ENCODE measurements around the gene CASP10. TPM values are rescaled to one million over a fixed set of nuclear protein-coding genes. Genes with fewer than 3 reads are reported as not detected.

CASP10 gene
- total and polyA plus RNA-seq, 4 donors, result 8.9 to 74.4 (median 16.7) TPM

GRCh38 chr2:201270293-201271001, 87.5 kb downstream of the CASP10 start:
- Histone ChIP-seq H3K9ac (ENCODE audit: insufficient read depth in 1 of 2, low read length in 2 of 2) (no peak overlapping the region), H3K4me3 (no peak overlapping the region), H3K9me3 (ENCODE audit: control insufficient read depth in 4 of 4, insufficient read depth in 3 of 4, low read length in 3 of 4) (no peaks in the 10 kb centered on the region), H3K4me1 (ENCODE audit: control insufficient read depth in 5 of 5, insufficient read depth in 5 of 5, low read length in 5 of 5) (no peaks in the 10 kb centered on the region), H3K36me3 (ENCODE audit: control insufficient read depth in 4 of 4, insufficient read depth in 4 of 4, low read length in 4 of 4) (peaks cover 6 to 24% (median 15%) of the 10 kb centered on the region in 4 donors), H3K27ac (ENCODE audit: low read depth in 1 of 2, low read length in 1 of 2) (no peak overlapping the region), H3K27me3 (ENCODE audit: control insufficient read depth in 3 of 3, insufficient read depth in 3 of 3, low read length in 2 of 3) (no peaks in the 10 kb centered on the region)
- ATAC-seq (ENCODE audit: insufficient read depth, low FRiP score), result no peak
- no peak for DNase-seq
- WGBS, 2 donors, result 84% methylated on average over 9 of the region's 9 CpGs
- TF ChIP-seq CTCF (IDR thresholded peaks at IDR 0.05; ENCODE audit: control extremely low read depth, extremely low read depth), result no peak

DNA sequence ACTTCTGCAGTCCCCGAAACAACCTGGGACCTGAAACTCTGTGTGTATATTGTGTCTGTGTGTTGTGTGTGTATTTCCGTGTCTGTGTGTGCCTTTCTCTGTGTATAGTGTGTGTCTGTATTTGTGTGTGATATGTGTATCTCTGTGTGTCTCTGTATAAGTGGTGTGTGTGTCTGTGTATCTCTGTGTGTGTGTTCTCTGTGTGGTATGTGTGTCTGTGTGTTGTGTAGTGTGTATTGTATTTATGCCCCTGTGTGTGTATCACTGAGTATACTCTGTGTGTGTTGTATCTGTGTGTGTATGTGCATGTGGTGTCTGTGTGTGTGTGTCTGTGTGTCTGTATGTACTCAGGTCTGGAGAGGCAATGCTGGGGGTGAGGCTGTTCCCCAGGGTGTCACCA, 89.0 kb downstream of the CASP10 start:
- peaks cover 3 to 27% (median 20%) of the 10 kb centered on the region in 4 donors for H3K36me3 ChIP-seq (ENCODE audit: control insufficient read depth in 4 of 4, insufficient read depth in 4 of 4, low read length in 4 of 4)

GRCh38 chr2:201273330-201273983, 90.5 kb downstream of the CASP10 start:
- Histone ChIP-seq H3K9ac (ENCODE audit: insufficient read depth in 1 of 2, low read length in 2 of 2) (no peak overlapping the region), H3K36me3 (ENCODE audit: control insufficient read depth in 4 of 4, insufficient read depth in 4 of 4, low read length in 4 of 4) (peaks cover 3 to 25% (median 18%) of the 10 kb centered on the region in 4 donors), H3K9me3 (ENCODE audit: control insufficient read depth in 4 of 4, insufficient read depth in 3 of 4, low read length in 3 of 4) (no peaks in the 10 kb centered on the region), H3K27me3 (ENCODE audit: control insufficient read depth in 3 of 3, insufficient read depth in 3 of 3, low read length in 2 of 3) (no peaks in the 10 kb centered on the region), H3K27ac (ENCODE audit: low read depth in 1 of 2, low read length in 1 of 2) (no peak overlapping the region), H3K4me3 (no peak overlapping the region), H3K4me1 (ENCODE audit: control insufficient read depth in 5 of 5, insufficient read depth in 5 of 5, low read length in 5 of 5) (no peaks in the 10 kb centered on the region)
- DNase-seq (no peak), ATAC-seq (ENCODE audit: insufficient read depth, low FRiP score) (no peak)
- 70 to 77% methylated on average over 9 of the region's 9 CpGs for WGBS, 2 donors
- no peak for TF ChIP-seq CTCF (IDR thresholded peaks at IDR 0.05; ENCODE audit: control extremely low read depth, extremely low read depth)

More for the DNA sequence above, 89.0 kb downstream of the CASP10 start:
- Histone ChIP-seq H3K4me3 (no peak overlapping the region), H3K9ac (ENCODE audit: insufficient read depth in 1 of 2, low read length in 2 of 2) (no peak overlapping the region), H3K27ac (ENCODE audit: low read depth in 1 of 2, low read length in 1 of 2) (no peak overlapping the region), H3K27me3 (ENCODE audit: control insufficient read depth in 3 of 3, insufficient read depth in 3 of 3, low read length in 2 of 3) (no peaks in the 10 kb centered on the region), H3K4me1 (ENCODE audit: control insufficient read depth in 5 of 5, insufficient read depth in 5 of 5, low read length in 5 of 5) (no peaks in the 10 kb centered on the region), H3K9me3 (ENCODE audit: control insufficient read depth in 4 of 4, insufficient read depth in 3 of 4, low read length in 3 of 4) (no peaks in the 10 kb centered on the region)
- no peak for TF ChIP-seq CTCF (IDR thresholded peaks at IDR 0.05; ENCODE audit: control extremely low read depth, extremely low read depth)
- WGBS, 2 donors, result 97 to 98% methylated on average over 2 of the region's 2 CpGs
- DNase-seq (no peak), ATAC-seq (ENCODE audit: insufficient read depth, low FRiP score) (no peak)
